Endothelial cell of umbilical vein (primary cell): Measurements from ENCODE around the gene NEO1.

ENCODE experiments used
- FOS ChIP-seq: IDR thresholded peaks from 2 replicates; pipeline ENCODE4 v1.6.1; 2011; ENCODE audit warnings: mild to moderate bottlenecking, low read length, moderate library complexity, borderline replicate concordance; ENCODE audit not compliant: insufficient read depth
- JUN ChIP-seq: IDR thresholded peaks from 2 replicates; pipeline ENCODE4 v1.6.1; 2011; ENCODE audit warnings: borderline replicate concordance, low read depth; ENCODE audit not compliant: insufficient read length, insufficient read depth
- POLR2AphosphoS5 ChIP-seq: IDR thresholded peaks from 2 replicates; pipeline ENCODE4 v1.6.1; 2012; ENCODE audit warnings: low read depth, mild to moderate bottlenecking, control low read depth, low read length, moderate library complexity; ENCODE audit not compliant: insufficient read depth
- TF ChIP-seq, protein P1 (sequence below), 2 donors: IDR thresholded peaks; 1 replicate in 1 of 2; 2 replicates in 1 of 2; pipeline ENCODE4 v1.5.1; 2011; ENCODE audit warnings: low read length in 2 of 2, mild to moderate bottlenecking in 2 of 2, moderate library complexity in 2 of 2, control low read depth in 1 of 2, inconsistent platforms in 1 of 2, low read depth in 1 of 2; ENCODE audit not compliant: insufficient read depth in 1 of 2; ENCODE audit errors: extremely low read depth in 1 of 2

DNA sequence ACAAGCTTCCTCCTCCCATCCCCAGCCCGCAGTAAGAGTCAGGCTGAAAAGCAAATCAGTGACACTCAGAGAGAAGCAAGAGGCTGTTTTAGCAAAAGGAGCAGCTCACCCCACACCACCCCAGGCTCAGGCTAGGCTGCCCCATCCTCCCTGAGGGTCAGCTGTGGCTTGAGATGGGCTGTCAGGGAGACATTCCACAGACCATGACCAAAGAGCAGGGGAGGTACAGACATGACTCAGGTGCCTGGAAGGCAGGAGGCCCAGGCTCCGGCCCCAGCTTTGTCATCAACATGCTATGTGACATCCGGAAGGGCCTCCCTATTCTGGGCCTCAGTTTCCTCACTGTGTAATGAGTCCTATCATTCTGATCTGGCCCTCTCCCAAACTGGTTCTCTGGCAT lies 291.8 kb downstream of the NEO1 start:
- TF ChIP-seq FOS (no peak), JUN (no peak), POLR2AphosphoS5 (no peak)
- TF ChIP-seq, protein P1, sequence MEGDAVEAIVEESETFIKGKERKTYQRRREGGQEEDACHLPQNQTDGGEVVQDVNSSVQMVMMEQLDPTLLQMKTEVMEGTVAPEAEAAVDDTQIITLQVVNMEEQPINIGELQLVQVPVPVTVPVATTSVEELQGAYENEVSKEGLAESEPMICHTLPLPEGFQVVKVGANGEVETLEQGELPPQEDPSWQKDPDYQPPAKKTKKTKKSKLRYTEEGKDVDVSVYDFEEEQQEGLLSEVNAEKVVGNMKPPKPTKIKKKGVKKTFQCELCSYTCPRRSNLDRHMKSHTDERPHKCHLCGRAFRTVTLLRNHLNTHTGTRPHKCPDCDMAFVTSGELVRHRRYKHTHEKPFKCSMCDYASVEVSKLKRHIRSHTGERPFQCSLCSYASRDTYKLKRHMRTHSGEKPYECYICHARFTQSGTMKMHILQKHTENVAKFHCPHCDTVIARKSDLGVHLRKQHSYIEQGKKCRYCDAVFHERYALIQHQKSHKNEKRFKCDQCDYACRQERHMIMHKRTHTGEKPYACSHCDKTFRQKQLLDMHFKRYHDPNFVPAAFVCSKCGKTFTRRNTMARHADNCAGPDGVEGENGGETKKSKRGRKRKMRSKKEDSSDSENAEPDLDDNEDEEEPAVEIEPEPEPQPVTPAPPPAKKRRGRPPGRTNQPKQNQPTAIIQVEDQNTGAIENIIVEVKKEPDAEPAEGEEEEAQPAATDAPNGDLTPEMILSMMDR (IDR thresholded peaks at IDR 0.05; ENCODE audit: extremely low read depth in 1 of 2, insufficient read depth in 1 of 2, low read depth in 1 of 2, low read length in 2 of 2), result no peak
